Hair follicle dermal papilla cell (primary cell): ENCODE results near the gene CORO1A. TPM values are rescaled to one million over a fixed set of nuclear protein-coding genes. Genes with fewer than 3 reads are reported as not detected.

Experiments
- small RNA-seq: library from RNA; depleted of rRNA; stranded (forward); fragments of <200 nt; gene quantifications from one replicate; pipeline ENCODE3, GENCODE V24; 2012
- total RNA-seq: library from RNA; depleted of rRNA; stranded (reverse); fragments of >200 nt; gene quantifications from 2 replicates; pipeline ENCODE4 v1.2.3, GENCODE V29; 2012

CORO1A gene
- 0.49 and 0.73 TPM in 2 replicates for total RNA-seq

GRCh38 chr16:30183233-30184095 is at the start of gene CORO1A:
Gene CORO1A, plus strand, starts transcription at chr16:30183602. Its CDS starts 1,608 bp downstream, at chr16:30185210.

GRCh38 chr16:30193615-30194014 is 10.2 kb downstream of the CORO1A start, which contains the start of the genes BOLA2B and SLX1A:
Gene BOLA2B, minus strand, starts transcription at chr16:30193666. Its CDS starts 71 bp downstream, at chr16:30193595.
Gene SLX1A, plus strand, starts transcription at chr16:30193875. Its CDS starts 210 bp downstream, at chr16:30194085.

GRCh38 chr16:30199049-30199448 is 15.6 kb downstream of the CORO1A start, which contains the start of gene SULT1A3:
Gene SULT1A3, plus strand, starts transcription at chr16:30199255. Its CDS starts 1,474 bp downstream, at chr16:30200729.

Small RNA genes within 50 kb of the gene (small RNA-seq; reads per million reads assigned to genes)
- gene AC106782.4: not detected

Other genes starting within 250 kb of the CORO1A start
- gene TMEM219, start 221.5 kb upstream of the CORO1A start, total RNA-seq: 76.1 and 95.6 TPM in 2 replicates
- gene TAOK2, start 209.7 kb upstream of the CORO1A start, total RNA-seq: 61.0 and 61.7 TPM in 2 replicates
- gene HIRIP3, start 188.0 kb upstream of the CORO1A start, total RNA-seq: 3.7 and 7.4 TPM in 2 replicates
- 22.2 and 42.6 TPM in 2 replicates for gene INO80E, start 187.4 kb upstream of the CORO1A start, total RNA-seq
- gene DOC2A, start 172.6 kb upstream of the CORO1A start, total RNA-seq: not detected in 2 replicates
- not detected in 2 replicates for gene C16orf92, start 160.4 kb upstream of the CORO1A start, total RNA-seq
- 0.12 TPM in 1 of 2 replicates, not detected in the other for gene TLCD3B, start 152.3 kb upstream of the CORO1A start, total RNA-seq
- 648 and 853 TPM in 2 replicates for gene ALDOA, start 117.8 kb upstream of the CORO1A start, total RNA-seq
- 163 and 189 TPM in 2 replicates for gene PPP4C, start 107.6 kb upstream of the CORO1A start, total RNA-seq
- gene TBX6, start 91.7 kb upstream of the CORO1A start, total RNA-seq: 0.32 and 0.36 TPM in 2 replicates
- gene YPEL3, start 87.4 kb upstream of the CORO1A start, total RNA-seq: 25.8 and 26.2 TPM in 2 replicates
- 0.73 and 0.81 TPM in 2 replicates for gene GDPD3, start 70.1 kb upstream of the CORO1A start, total RNA-seq
- gene MAPK3, start 60.4 kb upstream of the CORO1A start, total RNA-seq: 44.9 and 57.8 TPM in 2 replicates
- gene BOLA2B, start 10.1 kb downstream of the CORO1A start, total RNA-seq: 26.1 and 65.0 TPM in 2 replicates
- 15.9 and 17.8 TPM in 2 replicates for gene SLX1A, start 10.3 kb downstream of the CORO1A start, total RNA-seq
- 3.7 and 3.8 TPM in 2 replicates for gene SULT1A3, start 15.7 kb downstream of the CORO1A start, total RNA-seq
- gene NPIPB13, start 64.9 kb downstream of the CORO1A start, total RNA-seq: 0.65 TPM in 1 of 2 replicates, not detected in the other
- gene CD2BP2, start 171.7 kb downstream of the CORO1A start, total RNA-seq: 28.8 and 30.7 TPM in 2 replicates
- gene TBC1D10B, start 186.9 kb downstream of the CORO1A start, total RNA-seq: 45.1 and 47.4 TPM in 2 replicates
- not detected in 2 replicates for gene MYL11, start 191.2 kb downstream of the CORO1A start, total RNA-seq
- gene SEPTIN1, start 199.0 kb downstream of the CORO1A start, total RNA-seq: 0.12 and 0.32 TPM in 2 replicates
- 6.3 and 8.0 TPM in 2 replicates for gene ZNF48, start 211.8 kb downstream of the CORO1A start, total RNA-seq
- 10.8 and 11.5 TPM in 2 replicates for gene ZNF771, start 224.0 kb downstream of the CORO1A start, total RNA-seq
- 7.3 and 8.6 TPM in 2 replicates for gene DCTPP1, start 246.4 kb downstream of the CORO1A start, total RNA-seq